Measurements from ENCODE around the gene MAP1B. TPM values are rescaled to one million over a fixed set of nuclear protein-coding genes. Genes with fewer than 3 reads are reported as not detected.

Gene MAP1B
- total RNA-seq, 1 donor = 164 TPM

- no peak for TF ChIP-seq CTCF (IDR thresholded peaks at IDR 0.05; ENCODE audit: extremely low read depth, low read depth, low read length)
- Histone ChIP-seq H3K36me3 (ENCODE audit: insufficient read depth, low read length) (peaks cover 29% of the 10 kb centered on the region), H3K4me3 (ENCODE audit: insufficient read depth, low read length) (no peak overlapping the region), H4K20me1 (ENCODE audit: insufficient read depth, low read length) (no peaks in the 10 kb centered on the region), H3K9me3 (ENCODE audit: low read depth, low read length) (no peaks in the 10 kb centered on the region), H3K4me2 (ENCODE audit: insufficient read depth, low read length) (no peak overlapping the region), H3K27me3 (ENCODE audit: insufficient read depth, low read length) (no peaks in the 10 kb centered on the region), H3K27ac (ENCODE audit: low read depth, low read length) (no peak overlapping the region), H2AFZ (ENCODE audit: low read length) (no peak overlapping the region), H3K79me2 (ENCODE audit: insufficient read depth, low read length) (peaks cover 82% of the 10 kb centered on the region), H3K4me1 (ENCODE audit: insufficient read depth, low read length) (peaks cover 26% of the 10 kb centered on the region)
- DNase-seq (ENCODE audit: insufficient read length, low spot score, missing footprints) = no peak
These were observed 70.3 kb downstream of the MAP1B start for GRCh38 chr5:72177538-72177937.

GRCh38 chr5:72179028-72179815, 71.9 kb downstream of the MAP1B start:
- Histone ChIP-seq H3K27ac (ENCODE audit: low read depth, low read length) (peak overlapping the region; percentile 91), H3K4me3 (ENCODE audit: insufficient read depth, low read length) (peak overlapping the region; percentile 59), H3K36me3 (ENCODE audit: insufficient read depth, low read length) (peaks cover 35% of the 10 kb centered on the region), H3K9me3 (ENCODE audit: low read depth, low read length) (no peaks in the 10 kb centered on the region), H3K27me3 (ENCODE audit: insufficient read depth, low read length) (no peaks in the 10 kb centered on the region), H2AFZ (ENCODE audit: low read length) (peak overlapping the region; percentile 36), H3K4me1 (ENCODE audit: insufficient read depth, low read length) (peaks cover 26% of the 10 kb centered on the region), H4K20me1 (ENCODE audit: insufficient read depth, low read length) (no peaks in the 10 kb centered on the region), H3K79me2 (ENCODE audit: insufficient read depth, low read length) (peaks cover 84% of the 10 kb centered on the region), H3K4me2 (ENCODE audit: insufficient read depth, low read length) (peak overlapping the region; percentile 78)
- peak; percentile 94 for DNase-seq (ENCODE audit: insufficient read length, low spot score, missing footprints)
- no peak for TF ChIP-seq CTCF (IDR thresholded peaks at IDR 0.05; ENCODE audit: extremely low read depth, low read depth, low read length)

DNA sequence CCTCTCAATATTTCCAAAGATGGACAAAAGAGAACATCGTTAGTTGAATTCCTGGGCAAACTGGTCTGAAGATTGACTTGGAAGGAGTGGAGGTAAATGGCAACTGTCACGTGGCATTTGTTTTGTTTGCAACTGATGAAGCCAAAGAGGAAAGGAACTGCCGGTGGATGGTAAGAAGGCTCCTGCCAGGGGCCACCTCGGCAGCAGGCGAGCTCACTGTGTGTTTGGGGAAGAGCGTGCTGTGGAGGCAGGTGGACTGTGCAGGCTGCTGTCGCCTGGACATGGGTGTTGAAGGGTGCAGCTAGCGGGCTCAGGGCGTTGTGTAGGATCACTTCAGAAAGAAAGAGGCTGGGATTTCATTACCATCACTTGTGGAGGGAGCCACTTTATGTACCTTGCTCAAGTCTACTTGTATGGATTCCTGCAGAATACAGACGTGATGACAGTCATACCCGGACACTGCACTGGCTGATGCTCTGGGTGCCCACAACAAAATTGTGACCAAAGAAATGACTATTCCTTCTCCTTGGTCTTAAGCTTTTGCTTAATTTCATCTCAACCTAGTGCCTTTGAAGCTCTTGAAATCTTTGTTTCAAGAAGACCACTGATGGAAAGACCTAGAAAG, 72.7 kb downstream of the MAP1B start:
- peak overlapping the region; percentile 78 for H3K4me2 ChIP-seq (ENCODE audit: insufficient read depth, low read length)

More for the DNA sequence above, 72.7 kb downstream of the MAP1B start:
- Histone ChIP-seq H3K9me3 (ENCODE audit: low read depth, low read length) (no peaks in the 10 kb centered on the region), H3K4me3 (ENCODE audit: insufficient read depth, low read length) (peak overlapping the region; percentile 59), H3K79me2 (ENCODE audit: insufficient read depth, low read length) (peaks cover 87% of the 10 kb centered on the region), H3K27me3 (ENCODE audit: insufficient read depth, low read length) (no peaks in the 10 kb centered on the region), H3K36me3 (ENCODE audit: insufficient read depth, low read length) (peaks cover 38% of the 10 kb centered on the region), H3K27ac (ENCODE audit: low read depth, low read length) (peak overlapping the region; percentile 91), H2AFZ (ENCODE audit: low read length) (peak overlapping the region; percentile 36), H4K20me1 (ENCODE audit: insufficient read depth, low read length) (no peaks in the 10 kb centered on the region), H3K4me1 (ENCODE audit: insufficient read depth, low read length) (peaks cover 26% of the 10 kb centered on the region)
- TF ChIP-seq CTCF (IDR thresholded peaks at IDR 0.05; ENCODE audit: extremely low read depth, low read depth, low read length) = no peak
- peak; percentile 41 for DNase-seq (ENCODE audit: insufficient read length, low spot score, missing footprints)
